ENCODE results near the gene SDHB.

DNA sequence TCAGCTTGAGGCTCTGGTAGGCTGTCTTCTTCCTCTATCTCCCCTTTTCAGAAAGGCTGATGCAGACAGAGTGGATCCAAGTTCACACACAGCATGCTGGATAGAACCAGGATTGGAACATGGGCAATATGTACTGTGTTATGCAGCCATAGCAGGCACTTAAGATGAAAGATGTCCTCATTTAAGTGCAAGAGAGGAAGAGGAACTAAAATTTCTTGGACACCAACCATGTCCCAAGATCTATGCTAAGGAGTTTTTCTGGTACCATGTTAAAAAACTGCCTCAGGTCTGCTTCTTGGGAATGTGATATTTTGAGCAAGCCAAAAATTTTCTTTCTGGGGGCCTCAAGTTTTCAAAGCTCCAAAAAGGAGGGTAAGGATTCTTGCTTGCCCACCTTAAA lies 1.2 kb downstream of the SDHB start:
- TF ChIP-seq EZH2 (IDR thresholded peaks at IDR 0.05) (no peak), POLR2AphosphoS5 (IDR thresholded peaks at IDR 0.05; ENCODE audit: borderline replicate concordance, low read depth, low read length) (no peak), FOXP2 (optimal IDR thresholded peaks at IDR 0.05; ENCODE audit: control extremely low read depth, extremely low read length, insufficient read depth) (no peak)

All from SK-N-MC (cell line).